Measurements from ENCODE around the gene COTL1. TPM values are rescaled to one million over a fixed set of nuclear protein-coding genes. Genes with fewer than 3 reads are reported as not detected.
"Not testable (repeated sequence)": the region's sequence is repeated elsewhere in the genome, so short reads cannot be mapped to it uniquely, and the experiment has no call there.

The COTL1 gene
- total and polyA plus RNA-seq, 2 donors from 2014 or later, result 122 to 136 TPM

DNA sequence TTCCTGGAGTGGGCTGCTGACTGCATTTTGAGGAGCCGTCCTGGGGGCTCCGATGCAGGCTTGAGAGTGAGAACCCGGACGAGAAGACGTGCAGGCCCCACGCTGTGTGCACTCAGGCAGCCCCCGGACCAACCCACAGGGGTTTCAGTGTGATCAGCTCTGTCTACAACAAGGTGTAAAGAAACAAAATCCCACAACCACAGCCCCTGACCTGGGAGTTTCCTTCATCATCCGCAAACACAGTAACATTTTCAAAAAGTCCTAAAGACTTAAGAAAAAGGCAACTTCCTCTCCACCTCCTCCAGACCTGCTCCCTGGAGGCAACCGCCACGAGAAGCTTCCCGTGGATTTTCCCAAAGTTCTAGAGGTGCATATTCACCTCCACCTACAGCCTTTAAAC is 98.0 kb downstream of the COTL1 start:
- Histone ChIP-seq H3K9ac (ENCODE audit: low read length in 3 of 3) (no peak overlapping the region), H3K4me1 (ENCODE audit: control insufficient read depth in 2 of 3, insufficient read depth in 2 of 3, low read depth in 1 of 3, low read length in 3 of 3) (no peaks in the 10 kb centered on the region), H3K4me3 (ENCODE audit: low read length in 3 of 3) (no peak overlapping the region), H3K27ac (ENCODE audit: low read depth in 2 of 2, low read length in 2 of 2) (no peak overlapping the region), H3K27me3 (ENCODE audit: control insufficient read depth, insufficient read depth, low read length) (no peaks in the 10 kb centered on the region), H3K36me3 (ENCODE audit: control insufficient read depth in 2 of 3, insufficient read depth in 3 of 3, low read length in 3 of 3) (no peaks in the 10 kb centered on the region), H3K9me3 (ENCODE audit: control insufficient read depth in 2 of 3, insufficient read depth in 1 of 3, low read length in 3 of 3) (no peaks in the 10 kb centered on the region)
- intact Hi-C loops (cut with DNase I), result no loop called here
- no peak for DNase-seq
- FAIRE-seq, result no peak
- TF ChIP-seq, protein P1, sequence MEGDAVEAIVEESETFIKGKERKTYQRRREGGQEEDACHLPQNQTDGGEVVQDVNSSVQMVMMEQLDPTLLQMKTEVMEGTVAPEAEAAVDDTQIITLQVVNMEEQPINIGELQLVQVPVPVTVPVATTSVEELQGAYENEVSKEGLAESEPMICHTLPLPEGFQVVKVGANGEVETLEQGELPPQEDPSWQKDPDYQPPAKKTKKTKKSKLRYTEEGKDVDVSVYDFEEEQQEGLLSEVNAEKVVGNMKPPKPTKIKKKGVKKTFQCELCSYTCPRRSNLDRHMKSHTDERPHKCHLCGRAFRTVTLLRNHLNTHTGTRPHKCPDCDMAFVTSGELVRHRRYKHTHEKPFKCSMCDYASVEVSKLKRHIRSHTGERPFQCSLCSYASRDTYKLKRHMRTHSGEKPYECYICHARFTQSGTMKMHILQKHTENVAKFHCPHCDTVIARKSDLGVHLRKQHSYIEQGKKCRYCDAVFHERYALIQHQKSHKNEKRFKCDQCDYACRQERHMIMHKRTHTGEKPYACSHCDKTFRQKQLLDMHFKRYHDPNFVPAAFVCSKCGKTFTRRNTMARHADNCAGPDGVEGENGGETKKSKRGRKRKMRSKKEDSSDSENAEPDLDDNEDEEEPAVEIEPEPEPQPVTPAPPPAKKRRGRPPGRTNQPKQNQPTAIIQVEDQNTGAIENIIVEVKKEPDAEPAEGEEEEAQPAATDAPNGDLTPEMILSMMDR (IDR thresholded peaks at IDR 0.05; ENCODE audit: borderline replicate concordance, extremely low read depth, insufficient read depth), result no peak

GRCh38 chr16:84518804-84519341 is 99.0 kb downstream of the COTL1 start:
- TF ChIP-seq, protein P1 (IDR thresholded peaks at IDR 0.05; ENCODE audit: borderline replicate concordance, extremely low read depth, insufficient read depth), result no peak
- Histone ChIP-seq H3K4me1 (ENCODE audit: control insufficient read depth in 2 of 3, insufficient read depth in 2 of 3, low read depth in 1 of 3, low read length in 3 of 3) (no peaks in the 10 kb centered on the region), H3K9me3 (ENCODE audit: control insufficient read depth in 2 of 3, insufficient read depth in 1 of 3, low read length in 3 of 3) (no peaks in the 10 kb centered on the region), H3K27ac (ENCODE audit: low read depth in 2 of 2, low read length in 2 of 2) (no peak overlapping the region), H3K9ac (ENCODE audit: low read length in 3 of 3) (no peak overlapping the region), H3K4me3 (ENCODE audit: low read length in 3 of 3) (no peak overlapping the region), H3K36me3 (ENCODE audit: control insufficient read depth in 2 of 3, insufficient read depth in 3 of 3, low read length in 3 of 3) (no peaks in the 10 kb centered on the region), H3K27me3 (ENCODE audit: control insufficient read depth, insufficient read depth, low read length) (no peaks in the 10 kb centered on the region)
- no peak for FAIRE-seq
- DNase-seq, result no peak
- intact Hi-C loops (cut with DNase I), result no loop called here

DNA sequence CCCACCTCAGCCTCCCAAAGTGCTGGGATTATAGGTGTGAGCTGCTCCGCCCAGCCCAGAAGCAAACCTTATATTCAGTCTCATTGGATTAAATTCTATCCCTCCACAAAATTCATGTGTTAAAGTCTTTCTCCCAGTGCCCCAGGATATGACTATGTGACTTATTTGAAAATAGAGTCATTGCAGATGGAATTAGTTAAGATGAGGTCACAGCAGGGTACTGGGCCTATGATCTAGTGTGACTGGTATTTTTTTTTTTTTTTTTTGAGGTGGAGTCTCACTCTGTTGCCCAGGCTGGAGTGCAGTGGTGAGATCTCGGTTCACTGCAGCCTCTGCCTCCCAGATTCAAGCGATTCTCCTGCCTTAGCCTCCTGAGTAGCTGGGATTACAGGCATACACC is 99.7 kb downstream of the COTL1 start:
- intact Hi-C loops (cut with DNase I); FAIRE-seq; H3K27ac ChIP-seq (ENCODE audit: low read depth in 2 of 2, low read length in 2 of 2); H3K9ac ChIP-seq (ENCODE audit: low read length in 3 of 3); H3K9me3 ChIP-seq (ENCODE audit: control insufficient read depth in 2 of 3, insufficient read depth in 1 of 3, low read length in 3 of 3); H3K4me1 ChIP-seq (ENCODE audit: control insufficient read depth in 2 of 3, insufficient read depth in 2 of 3, low read depth in 1 of 3, low read length in 3 of 3); DNase-seq; H3K36me3 ChIP-seq (ENCODE audit: control insufficient read depth in 2 of 3, insufficient read depth in 3 of 3, low read length in 3 of 3); H3K4me3 ChIP-seq (ENCODE audit: low read length in 3 of 3); H3K27me3 ChIP-seq (ENCODE audit: control insufficient read depth, insufficient read depth, low read length): not testable (repeated sequence)

DNA sequence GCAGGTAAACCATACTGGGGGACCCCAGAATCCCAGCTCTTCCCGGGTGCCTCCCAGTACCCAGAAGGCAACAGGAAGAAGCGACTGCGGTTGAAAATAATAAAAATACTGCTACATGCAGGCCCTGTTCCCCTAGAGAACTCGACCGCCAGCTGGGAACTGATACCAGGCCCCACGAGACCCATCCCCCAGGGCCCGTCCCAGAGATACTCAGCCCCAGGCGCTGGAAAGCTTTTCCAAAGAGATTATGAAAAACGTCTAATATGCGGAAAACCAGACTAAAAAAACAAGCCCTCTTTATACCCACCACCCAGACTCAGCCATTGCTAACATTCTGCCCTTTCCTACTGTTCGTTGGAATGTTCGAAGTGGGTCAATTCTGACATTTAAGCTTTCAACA is 100.5 kb downstream of the COTL1 start:
- Histone ChIP-seq H3K4me3 (ENCODE audit: low read length in 3 of 3) (no peak overlapping the region), H3K27ac (ENCODE audit: low read depth in 2 of 2, low read length in 2 of 2) (no peak overlapping the region), H3K9me3 (ENCODE audit: control insufficient read depth in 2 of 3, insufficient read depth in 1 of 3, low read length in 3 of 3) (no peaks in the 10 kb centered on the region), H3K27me3 (ENCODE audit: control insufficient read depth, insufficient read depth, low read length) (no peaks in the 10 kb centered on the region), H3K9ac (ENCODE audit: low read length in 3 of 3) (no peak overlapping the region), H3K36me3 (ENCODE audit: control insufficient read depth in 2 of 3, insufficient read depth in 3 of 3, low read length in 3 of 3) (no peaks in the 10 kb centered on the region), H3K4me1 (ENCODE audit: control insufficient read depth in 2 of 3, insufficient read depth in 2 of 3, low read depth in 1 of 3, low read length in 3 of 3) (no peaks in the 10 kb centered on the region)
- FAIRE-seq, result no peak
- DNase-seq, result no peak
- TF ChIP-seq, protein P1 (IDR thresholded peaks at IDR 0.05; ENCODE audit: borderline replicate concordance, extremely low read depth, insufficient read depth), result no peak
- intact Hi-C loops (cut with DNase I), result no loop called here

Other genes starting within 250 kb of the COTL1 start
- 2.2 TPM for gene ATP2C2, start 249.5 kb downstream of the COTL1 start, total RNA-seq
- gene ATP2C2, start 249.5 kb downstream of the COTL1 start, polyA plus RNA-seq (ENCODE audit: insufficient read depth, low read depth, low replicate concordance), result 2.6 TPM
- gene MEAK7, start 113.4 kb downstream of the COTL1 start, total RNA-seq, result 30.6 TPM
- 6.3 TPM for gene MEAK7, start 113.4 kb downstream of the COTL1 start, polyA plus RNA-seq (ENCODE audit: insufficient read depth, low read depth, low replicate concordance)
- gene KLHL36, start 30.4 kb upstream of the COTL1 start, total RNA-seq, result 76.6 TPM
- 13.7 TPM for gene KLHL36, start 30.4 kb upstream of the COTL1 start, polyA plus RNA-seq (ENCODE audit: insufficient read depth, low read depth, low replicate concordance)
- 79.5 TPM for gene USP10, start 81.9 kb upstream of the COTL1 start, total RNA-seq
- gene USP10, start 81.9 kb upstream of the COTL1 start, polyA plus RNA-seq (ENCODE audit: insufficient read depth, low read depth, low replicate concordance), result 36.8 TPM
- 108 TPM for gene CRISPLD2, start 201.9 kb upstream of the COTL1 start, total RNA-seq
- 4.8 TPM for gene CRISPLD2, start 201.9 kb upstream of the COTL1 start, polyA plus RNA-seq (ENCODE audit: insufficient read depth, low read depth, low replicate concordance)

All from kidney (tissue), 14 donors.